DOHH2 (cell line): Measurements from ENCODE around the gene MICAL3.

Experiments
- H3F3A ChIP-seq: fragments of 200-600 bp; sonication (generic), shearing (Covaris generic); 2 replicates; pipeline ENCODE4 v1.6.0; 2016; ENCODE audit warnings: antibody characterized with exemption, mild to moderate bottlenecking; ENCODE audit not compliant: control insufficient read depth, insufficient read depth
- H3K27ac ChIP-seq: fragments of 200-600 bp; sonication (generic); 2 replicates; pipeline ENCODE4 v1.5.1; 2014; ENCODE audit warnings: low read depth, mild to moderate bottlenecking, low read length, moderate library complexity
- H3K27me3 ChIP-seq: fragments of 200-600 bp; sonication (generic); 2 replicates; pipeline ENCODE4 v1.6.1; 2014; ENCODE audit warnings: mild to moderate bottlenecking, low read length, mixed read lengths; ENCODE audit not compliant: control insufficient read depth
- H3K36me3 ChIP-seq: fragments of 200-600 bp; sonication (generic); 2 replicates; pipeline ENCODE4 v1.6.1; 2014; ENCODE audit warnings: mild to moderate bottlenecking, low read length, moderate library complexity, mixed read lengths; ENCODE audit not compliant: control insufficient read depth
- H3K4me1 ChIP-seq: fragments of 200-600 bp; sonication (generic); 2 replicates; pipeline ENCODE4 v1.6.1; 2014; ENCODE audit warnings: mild to moderate bottlenecking, low read length, mixed read lengths; ENCODE audit not compliant: control insufficient read depth
- H3K4me2 ChIP-seq: fragments of 200-600 bp; sonication (generic); 2 replicates; pipeline ENCODE4 v1.6.0; 2014; ENCODE audit warnings: mild to moderate bottlenecking, low read length, moderate library complexity
- H3K4me3 ChIP-seq: fragments of 200-600 bp; sonication (generic); 2 replicates; pipeline ENCODE4 v1.5.1; 2014; ENCODE audit warnings: mild to moderate bottlenecking, low read length, mixed read lengths
- H3K79me2 ChIP-seq: fragments of 200-600 bp; sonication (generic); 2 replicates; pipeline ENCODE4 v1.6.1; 2014; ENCODE audit warnings: mild to moderate bottlenecking, low read length, mixed read lengths; ENCODE audit not compliant: control insufficient read depth
- H3K9me2 ChIP-seq: fragments of 200-600 bp; sonication (generic); replicated peaks from 2 replicates; pipeline ENCODE4 v1.6.1; 2014; ENCODE audit warnings: mild to moderate bottlenecking, low read length, mixed read lengths; ENCODE audit not compliant: control insufficient read depth
- H3K9me3 ChIP-seq: fragments of 200-600 bp; sonication (generic); 2 replicates; pipeline ENCODE4 v1.6.1; 2014; ENCODE audit warnings: antibody characterized with exemption, low read length, mixed read lengths; ENCODE audit not compliant: control insufficient read depth, insufficient read depth
- H4K20me1 ChIP-seq: fragments of 200-600 bp; sonication (generic); 2 replicates; pipeline ENCODE4 v1.6.0; 2014; ENCODE audit warnings: low read depth, mild to moderate bottlenecking, antibody characterized with exemption, low read length, moderate library complexity; ENCODE audit not compliant: control insufficient read depth, insufficient read depth
- EZH2phosphoT487 ChIP-seq: fragments of 200-600 bp; sonication (generic); IDR thresholded peaks from 2 replicates; pipeline ENCODE4 v1.6.1; 2017; ENCODE audit warnings: borderline replicate concordance, mild to moderate bottlenecking, antibody characterized with exemption, low read length, moderate library complexity, mixed read lengths
- TF ChIP-seq, protein P1 (sequence below): fragments of 200-600 bp; sonication (generic); IDR thresholded peaks from one replicate; pipeline ENCODE4 v1.5.1; 2014; ENCODE audit warnings: antibody characterized with exemption, mild to moderate bottlenecking, low read depth, low read length; ENCODE audit not compliant: poor library complexity, severe bottlenecking

The MICAL3 gene

GRCh38 chr22:17794726-17795542 lies 229.4 kb downstream of the MICAL3 start:
- Histone ChIP-seq H3K4me2 (peak overlapping the region; percentile 33), H3K79me2 (no peaks in the 10 kb centered on the region), H3K9me2 (no peaks in the 10 kb centered on the region), H3K9me3 (no peaks in the 10 kb centered on the region), H4K20me1 (no peaks in the 10 kb centered on the region), H3K4me1 (peaks cover 45% of the 10 kb centered on the region), H3K36me3 (no peaks in the 10 kb centered on the region; the same call in 1 of the 2 replicates), H3K27ac (no peak overlapping the region), H3F3A (no peaks in the 10 kb centered on the region), H3K27me3 (no peaks in the 10 kb centered on the region), H3K4me3 (no peak overlapping the region)
- TF ChIP-seq EZH2phosphoT487: no peak
- TF ChIP-seq, protein P1, sequence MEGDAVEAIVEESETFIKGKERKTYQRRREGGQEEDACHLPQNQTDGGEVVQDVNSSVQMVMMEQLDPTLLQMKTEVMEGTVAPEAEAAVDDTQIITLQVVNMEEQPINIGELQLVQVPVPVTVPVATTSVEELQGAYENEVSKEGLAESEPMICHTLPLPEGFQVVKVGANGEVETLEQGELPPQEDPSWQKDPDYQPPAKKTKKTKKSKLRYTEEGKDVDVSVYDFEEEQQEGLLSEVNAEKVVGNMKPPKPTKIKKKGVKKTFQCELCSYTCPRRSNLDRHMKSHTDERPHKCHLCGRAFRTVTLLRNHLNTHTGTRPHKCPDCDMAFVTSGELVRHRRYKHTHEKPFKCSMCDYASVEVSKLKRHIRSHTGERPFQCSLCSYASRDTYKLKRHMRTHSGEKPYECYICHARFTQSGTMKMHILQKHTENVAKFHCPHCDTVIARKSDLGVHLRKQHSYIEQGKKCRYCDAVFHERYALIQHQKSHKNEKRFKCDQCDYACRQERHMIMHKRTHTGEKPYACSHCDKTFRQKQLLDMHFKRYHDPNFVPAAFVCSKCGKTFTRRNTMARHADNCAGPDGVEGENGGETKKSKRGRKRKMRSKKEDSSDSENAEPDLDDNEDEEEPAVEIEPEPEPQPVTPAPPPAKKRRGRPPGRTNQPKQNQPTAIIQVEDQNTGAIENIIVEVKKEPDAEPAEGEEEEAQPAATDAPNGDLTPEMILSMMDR: no peak

GRCh38 chr22:17792854-17793434 lies 231.4 kb downstream of the MICAL3 start:
- TF ChIP-seq EZH2phosphoT487: no peak
- TF ChIP-seq, protein P1: no peak
- Histone ChIP-seq H3K9me2 (no peaks in the 10 kb centered on the region), H3K4me1 (peaks cover 28% of the 10 kb centered on the region), H3K27me3 (no peaks in the 10 kb centered on the region), H3F3A (no peaks in the 10 kb centered on the region), H3K4me2 (no peak overlapping the region), H4K20me1 (no peaks in the 10 kb centered on the region), H3K79me2 (no peaks in the 10 kb centered on the region), H3K36me3 (peaks cover 3% of the 10 kb centered on the region; the same call in 1 of the 2 replicates), H3K27ac (no peak overlapping the region), H3K4me3 (no peak overlapping the region), H3K9me3 (no peaks in the 10 kb centered on the region)

- H3K27ac ChIP-seq: no peak overlapping the region
- H3F3A ChIP-seq: 0 out of 2 replicates have a peak, but pooled peaks cover 4% of the 10 kb centered on the region
- no peaks in the 10 kb centered on the region for H3K79me2 ChIP-seq
- H4K20me1 ChIP-seq: no peaks in the 10 kb centered on the region
- H3K27me3 ChIP-seq: no peaks in the 10 kb centered on the region
- H3K36me3 ChIP-seq: peaks cover 3% of the 10 kb centered on the region; the same call in 1 of the 2 replicates
- H3K9me2 ChIP-seq: no peaks in the 10 kb centered on the region
- no peak overlapping the region for H3K4me2 ChIP-seq
- TF ChIP-seq EZH2phosphoT487: no peak
- TF ChIP-seq, protein P1: peak; percentile 39
- H3K4me1 ChIP-seq: peaks cover 24% of the 10 kb centered on the region
- H3K4me3 ChIP-seq: no peak overlapping the region
- no peaks in the 10 kb centered on the region for H3K9me3 ChIP-seq
These were observed 232.1 kb downstream of the MICAL3 start for GRCh38 chr22:17792299-17792698.
